HFF-Myc (cell line): ENCODE measurements around the gene ZNF710.
A peak's percentile ranks its signal among the peaks of the same experiment; 100 is the strongest.
"Not testable (repeated sequence)": the region's sequence is repeated elsewhere in the genome, so short reads cannot be mapped to it uniquely, and the experiment has no call there.

Experiments
- DNase-seq: peaks from one replicate; pipeline ENCODE4 v3.0.0-alpha.2; 2011; ENCODE audit warnings: low read depth; ENCODE audit errors: extremely low read depth
- H3K4me3 ChIP-seq: replicated peaks from 2 replicates; pipeline ENCODE4 v1.5.1; 2011; ENCODE audit warnings: low read depth, mild to moderate bottlenecking, control low read depth, low read length
- CTCF ChIP-seq: IDR thresholded peaks from 2 replicates; pipeline ENCODE4 v1.5.1; 2012; ENCODE audit warnings: mild to moderate bottlenecking, low read depth, low read length, control low read depth; ENCODE audit errors: missing control alignments

Gene ZNF710

GRCh38 chr15:89967881-89968280 lies 33.2 kb upstream of the ZNF710 start:
- TF ChIP-seq CTCF: no peak
- DNase-seq: no peak
- no peak overlapping the region for H3K4me3 ChIP-seq

DNA sequence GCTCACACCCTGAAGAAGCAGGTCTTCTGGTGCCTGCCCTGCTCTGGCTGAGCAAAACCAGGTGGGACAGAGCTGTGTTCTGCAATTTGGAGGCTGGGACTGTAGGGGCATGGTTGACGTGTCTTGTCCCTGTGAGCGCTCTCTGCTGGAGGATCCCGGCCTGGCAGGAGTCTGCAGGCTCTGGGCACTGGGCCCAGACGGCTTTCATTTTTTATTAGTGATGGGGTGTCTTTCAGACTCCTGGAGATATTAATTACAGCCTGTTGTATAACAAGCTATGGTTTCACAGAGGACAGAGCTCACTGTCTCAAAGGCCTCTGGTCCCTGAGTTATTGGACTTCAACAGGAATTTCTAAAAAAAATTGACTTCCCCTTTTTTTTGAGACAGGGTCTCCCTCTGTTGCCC lies 29.5 kb upstream of the ZNF710 start:
- DNase-seq: peak; percentile 31
- no peak overlapping the region for H3K4me3 ChIP-seq
- TF ChIP-seq CTCF: peak; percentile 78

GRCh38 chr15:89972085-89972484 lies 29.0 kb upstream of the ZNF710 start:
- no peak for DNase-seq
- no peak overlapping the region for H3K4me3 ChIP-seq
- TF ChIP-seq CTCF: no peak

DNA sequence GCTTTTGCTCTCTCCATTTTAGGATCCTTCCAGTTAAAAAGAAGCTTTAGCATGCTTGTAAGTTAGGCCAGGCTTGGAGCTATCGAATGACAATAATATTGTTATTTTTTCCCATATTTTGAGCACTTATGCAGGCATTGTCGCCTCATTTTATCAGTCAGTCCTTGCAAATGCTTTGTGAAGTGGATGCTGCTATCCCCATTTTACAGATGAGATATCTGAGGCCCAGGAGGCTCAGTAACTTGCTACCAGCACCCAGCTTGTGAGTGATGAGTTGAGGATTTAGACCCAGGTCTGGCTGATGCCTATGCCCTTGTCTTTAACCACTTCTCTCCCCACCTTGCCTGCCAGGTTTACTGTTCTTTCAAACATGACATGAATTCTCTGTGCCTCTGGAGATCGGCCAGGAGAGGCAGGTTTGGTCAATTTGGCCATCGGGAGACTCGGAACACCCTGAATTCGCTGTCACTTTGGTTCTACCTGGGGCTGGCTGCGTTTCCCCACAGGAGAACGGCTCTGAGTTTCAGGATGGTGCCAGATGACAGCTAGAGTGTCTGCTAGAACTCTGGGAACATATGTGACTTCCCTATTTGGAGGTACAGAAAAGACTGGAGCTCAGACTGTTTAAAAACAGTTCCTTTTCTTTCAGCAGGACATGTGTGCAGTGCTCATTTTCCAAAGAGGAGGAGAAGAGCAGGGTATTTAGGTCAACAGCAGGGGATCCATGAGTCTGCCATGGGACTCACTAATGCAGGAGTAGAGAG lies 25.5 kb upstream of the ZNF710 start:
- no peak overlapping the region for H3K4me3 ChIP-seq
- no peak for TF ChIP-seq CTCF
- no peak for DNase-seq

- DNase-seq: no peak
- TF ChIP-seq CTCF: no peak
- no peak overlapping the region for H3K4me3 ChIP-seq
These were observed 24.9 kb upstream of the ZNF710 start for GRCh38 chr15:89976246-89976600.

DNA sequence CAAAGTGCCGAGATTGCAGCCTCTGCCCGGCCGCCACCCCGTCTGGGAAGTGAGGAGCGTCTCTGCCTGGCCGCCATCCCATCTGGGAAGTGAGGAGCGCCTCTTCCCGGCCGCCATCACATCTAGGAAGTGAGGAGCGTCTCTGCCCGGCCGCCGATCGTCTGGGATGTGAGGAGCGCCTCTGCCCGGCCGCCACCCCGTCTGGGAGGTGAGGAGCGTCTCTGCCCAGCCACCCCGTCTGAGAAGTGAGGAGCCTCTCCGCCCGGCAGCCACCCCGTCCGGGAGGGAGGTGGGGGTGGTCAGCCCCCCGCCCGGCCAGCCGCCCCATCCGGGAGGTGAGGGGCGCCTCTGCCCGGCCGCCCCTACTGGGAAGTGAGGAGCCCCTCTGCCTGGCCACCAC lies 23.3 kb upstream of the ZNF710 start:
- not testable (repeated sequence) for DNase-seq, H3K4me3 ChIP-seq

DNA sequence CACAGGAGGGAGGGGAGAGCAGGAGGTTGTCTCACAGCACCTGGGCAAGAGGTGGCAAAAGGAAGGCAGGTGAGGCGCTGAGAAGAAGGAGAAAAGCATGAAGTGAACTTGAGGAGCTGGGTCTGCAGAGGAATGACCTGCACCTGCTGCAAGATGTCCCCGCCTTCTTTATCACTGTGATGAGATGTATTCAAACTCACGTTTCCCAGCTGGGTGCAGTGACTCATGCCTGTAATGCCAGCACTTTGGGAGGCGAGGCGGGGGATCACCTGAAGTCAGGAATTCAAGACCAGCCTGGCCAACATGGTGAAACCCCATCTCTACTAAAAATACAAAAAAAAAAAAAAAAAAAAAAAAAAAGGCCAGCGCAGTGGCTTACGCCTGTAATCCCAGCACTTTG lies 22.2 kb upstream of the ZNF710 start:
- no peak overlapping the region for H3K4me3 ChIP-seq
- no peak for DNase-seq

More for the DNA sequence above, 22.2 kb upstream of the ZNF710 start:
- no peak for TF ChIP-seq CTCF
